ENCODE data around the gene C4orf50. TPM values are rescaled to one million over a fixed set of nuclear protein-coding genes. Genes with fewer than 3 reads are reported as not detected.

Gene C4orf50
- total and polyA plus RNA-seq, 2 of the 4 experiments (the other 2 are of a cell fraction) = not detected

DNA sequence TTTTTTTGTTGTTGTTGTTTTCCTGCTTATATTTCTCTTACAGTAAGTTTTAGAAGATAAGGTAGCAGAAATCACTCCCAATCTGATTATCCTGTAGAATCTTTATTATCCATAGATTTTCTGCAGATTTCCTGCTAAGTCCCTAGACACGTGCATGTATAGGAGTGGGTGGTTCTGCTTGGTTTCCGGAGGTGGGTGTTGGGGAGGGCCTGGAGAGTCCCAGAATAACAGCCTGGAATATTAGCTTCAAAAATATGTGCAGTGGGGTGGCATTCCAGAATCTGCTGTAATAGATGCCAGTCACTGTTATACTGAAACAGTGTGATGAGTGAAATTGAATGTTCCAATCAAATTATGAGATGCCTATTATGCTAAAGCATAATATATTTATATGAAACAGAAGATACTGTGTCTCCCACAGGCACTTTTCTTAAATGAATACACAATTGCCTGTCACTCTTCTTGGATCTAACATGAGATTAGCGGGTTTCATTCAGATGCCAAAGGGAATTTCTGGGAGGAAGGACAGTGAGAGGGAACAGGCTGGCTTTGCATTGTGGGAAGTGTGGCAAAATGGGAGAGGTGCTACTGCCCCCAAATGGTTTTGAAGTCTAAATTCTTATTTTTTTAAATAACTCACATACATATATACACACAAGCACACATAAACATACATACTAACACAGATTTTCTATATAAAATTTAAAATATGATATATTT lies 37.6 kb downstream of the C4orf50 start:
- DNase-seq (no peak), ATAC-seq (ENCODE audit: low read depth) (no peak)
- Histone ChIP-seq H2AK5ac (ENCODE audit: low read depth, low read length) (no peak overlapping the region), H3K79me1 (ENCODE audit: low read depth in 1 of 2, low read length in 2 of 2) (no peaks in the 10 kb centered on the region), H2BK120ac (ENCODE audit: low read depth, low read length) (no peak overlapping the region), H4K5ac (ENCODE audit: low read depth, low read length) (no peak overlapping the region), H4K91ac (ENCODE audit: insufficient read depth, low read depth, low read length) (no peak overlapping the region), H3K9me3 (ENCODE audit: control insufficient read depth, insufficient read depth, low read length) (no peaks in the 10 kb centered on the region), H2BK5ac (ENCODE audit: low read depth, low read length, poor library complexity, severe bottlenecking) (no peak overlapping the region), H3K4me2 (ENCODE audit: low read depth, low read length) (no peak overlapping the region), H3K27ac (ENCODE audit: insufficient read depth, low read length) (no peak overlapping the region), H3K36me3 (ENCODE audit: control insufficient read depth, insufficient read depth, low read length) (no peaks in the 10 kb centered on the region), H2BK20ac (ENCODE audit: low read depth, low read length) (no peak overlapping the region), H3K56ac (ENCODE audit: extremely low read depth, insufficient read depth, low read length) (no peak overlapping the region), H3K23ac (ENCODE audit: low read depth, low read length) (no peak overlapping the region), H4K20me1 (ENCODE audit: insufficient read depth, low read length) (no peaks in the 10 kb centered on the region), H3K18ac (ENCODE audit: low read depth, low read length) (no peak overlapping the region), H4K8ac (ENCODE audit: low read depth in 2 of 2, low read length in 2 of 2) (no peak overlapping the region), H2BK15ac (ENCODE audit: low read depth, low read length) (no peak overlapping the region), H3K9me1 (ENCODE audit: insufficient read depth, low read length) (no peaks in the 10 kb centered on the region), H3K14ac (replicated peaks; ENCODE audit: low read depth, low read length) (no peak overlapping the region), H3K27me3 (ENCODE audit: control insufficient read depth, insufficient read depth, low read length) (no peaks in the 10 kb centered on the region), H3K4me1 (ENCODE audit: control insufficient read depth, insufficient read depth, low read length) (no peaks in the 10 kb centered on the region), H2AK9ac (replicated peaks; ENCODE audit: low read depth, low read length, poor library complexity) (no peak overlapping the region), H3K4ac (ENCODE audit: low read depth, low read length) (no peak overlapping the region), H3K9ac (ENCODE audit: low read depth, low read length) (no peak overlapping the region), H3K4me3 (ENCODE audit: insufficient read depth, low read depth, low read length) (no peak overlapping the region), H2AFZ (replicated peaks; ENCODE audit: low read length, poor library complexity) (no peak overlapping the region)
- in situ Hi-C loops (cut with MboI; ENCODE audit: low sequenced_read_pairs) = no loop called here
- dilution Hi-C loops (cut with HindIII; ENCODE audit: low sequenced_read_pairs, unreplicated experiment) = no loop called here
- ChIA-PET CTCF (no interaction called here), POLR2A (ENCODE audit: unreplicated experiment) (no interaction called here)
- intact Hi-C loops (cut with micrococcal nuclease) = no loop called here
- no TSS peak for BruUV-seq (replicated peaks)
- WGBS, 2 experiments (ENCODE audit: extremely low coverage in 2 of 2, insufficient read length in 1 of 2) = no CpG with 5 or more reads among the region's 3 CpGs
- TF ChIP-seq RAD21 (IDR thresholded peaks at IDR 0.05; ENCODE audit: low read length) (no peak), MAZ (IDR thresholded peaks at IDR 0.05; ENCODE audit: borderline replicate concordance, low read depth, low read length) (no peak), CTCF (conservative IDR thresholded peaks at IDR 0.05; ENCODE audit: low read depth, low read length) (no peak), SMC3 (IDR thresholded peaks at IDR 0.05; ENCODE audit: low read depth, low read length) (no peak), POLR2A (IDR thresholded peaks at IDR 0.05; ENCODE audit: low read depth, low read length) (no peak), RCOR1 (IDR thresholded peaks at IDR 0.05; ENCODE audit: insufficient replicate concordance, low read length) (no peak), BHLHE40 (IDR thresholded peaks at IDR 0.05; ENCODE audit: low read depth, low read length) (no peak), RFX5 (IDR thresholded peaks at IDR 0.05; ENCODE audit: low read depth, low read length) (no peak), MAFK (IDR thresholded peaks at IDR 0.05; ENCODE audit: low read depth, low read length) (no peak), CHD1 (IDR thresholded peaks at IDR 0.05; ENCODE audit: low read depth, low read length) (no peak), NFE2L2 (IDR thresholded peaks at IDR 0.05; ENCODE audit: low read depth, low read length) (no peak), USF2 (IDR thresholded peaks at IDR 0.05; ENCODE audit: low read depth, low read length) (no peak), MXI1 (IDR thresholded peaks at IDR 0.05; ENCODE audit: borderline replicate concordance, low read depth, low read length) (no peak), CEBPB (IDR thresholded peaks at IDR 0.05; ENCODE audit: low read depth, low read length) (no peak), FOS (IDR thresholded peaks at IDR 0.05; ENCODE audit: low read depth, low read length) (no peak)
- TF ChIP-seq, protein P1, sequence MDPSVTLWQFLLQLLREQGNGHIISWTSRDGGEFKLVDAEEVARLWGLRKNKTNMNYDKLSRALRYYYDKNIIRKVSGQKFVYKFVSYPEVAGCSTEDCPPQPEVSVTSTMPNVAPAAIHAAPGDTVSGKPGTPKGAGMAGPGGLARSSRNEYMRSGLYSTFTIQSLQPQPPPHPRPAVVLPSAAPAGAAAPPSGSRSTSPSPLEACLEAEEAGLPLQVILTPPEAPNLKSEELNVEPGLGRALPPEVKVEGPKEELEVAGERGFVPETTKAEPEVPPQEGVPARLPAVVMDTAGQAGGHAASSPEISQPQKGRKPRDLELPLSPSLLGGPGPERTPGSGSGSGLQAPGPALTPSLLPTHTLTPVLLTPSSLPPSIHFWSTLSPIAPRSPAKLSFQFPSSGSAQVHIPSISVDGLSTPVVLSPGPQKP (IDR thresholded peaks at IDR 0.05; ENCODE audit: borderline replicate concordance, low read depth, low read length) = no peak

Data from IMR-90 (cell line).